C4-2B (cell line): ENCODE results near the gene PDPK1.
"Not testable (repeated sequence)": the region's sequence is repeated elsewhere in the genome, so short reads cannot be mapped to it uniquely, and the experiment has no call there.

Experiments
- H3K27ac ChIP-seq: fragments of 450-650 bp; 2 replicates; pipeline ENCODE4 v1.5.1; 2017

The PDPK1 gene

GRCh38 chr16:2644754-2645453 lies 107.1 kb downstream of the PDPK1 start:
- H3K27ac ChIP-seq = not testable (repeated sequence)

DNA sequence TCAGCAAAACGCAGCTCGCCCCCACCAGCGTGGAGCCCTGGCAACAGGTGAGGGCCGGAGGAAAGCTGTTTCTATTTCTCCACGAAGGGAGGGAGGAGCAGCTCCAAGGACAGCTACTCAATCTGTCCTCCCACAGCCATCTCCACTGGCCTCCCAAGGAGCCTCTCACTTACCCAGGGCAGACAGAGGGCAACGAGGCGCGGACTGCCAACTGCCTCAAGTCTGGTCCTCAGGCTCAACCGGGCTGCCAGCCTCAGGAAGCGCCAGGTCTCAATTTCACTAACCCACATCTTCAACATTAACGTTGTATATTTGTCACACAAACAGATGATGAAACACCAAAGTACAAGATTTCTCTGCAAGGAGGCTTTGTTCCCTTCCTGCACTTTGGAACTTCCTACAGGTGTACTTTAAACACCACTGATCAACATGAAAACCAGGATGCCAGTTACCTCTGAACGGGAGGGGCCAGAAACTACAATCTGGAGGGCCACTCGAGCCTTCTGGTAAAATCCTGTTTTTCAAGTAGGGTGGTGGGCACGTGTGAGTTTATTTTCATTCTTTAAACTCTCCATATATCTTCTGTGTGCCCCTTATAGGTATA lies 113.5 kb downstream of the PDPK1 start:
- not testable (repeated sequence) for H3K27ac ChIP-seq
